Measurements from ENCODE around the gene GBP3. TPM values are rescaled to one million over a fixed set of nuclear protein-coding genes. Genes with fewer than 3 reads are reported as not detected.

The GBP3 gene
- polyA plus RNA-seq, 1 of the 3 experiments (the other 2 are of a cell fraction): 8.5 TPM

GRCh38 chr1:88973520-88974137, 49.0 kb downstream of the GBP3 start:
- H4K20me1 ChIP-seq (ENCODE audit: insufficient read depth): peaks cover 14% of the 10 kb centered on the region; the same call in 1 of the 2 replicates
- no peak overlapping the region for H3K4me2 ChIP-seq
- H3K36me3 ChIP-seq (replicated peaks in 1 of 2; ENCODE audit: control insufficient read depth in 1 of 2, insufficient read depth in 2 of 2, low read length in 1 of 2): peaks cover 3 to 25% of the 10 kb centered on the region in 2 experiments
- no peak overlapping the region for H3K4me3 ChIP-seq (ENCODE audit: low read depth in 2 of 2, low read length in 1 of 2)
- no peak overlapping the region for H2AFZ ChIP-seq (ENCODE audit: low read depth)
- no peaks in the 10 kb centered on the region for H3F3A ChIP-seq (replicated peaks; ENCODE audit: insufficient read depth)
- no peak overlapping the region for H3K9ac ChIP-seq
- no peaks in the 10 kb centered on the region for H3K27me3 ChIP-seq (ENCODE audit: insufficient read depth)
- H3K9me3 ChIP-seq: no peaks in the 10 kb centered on the region
- no peaks in the 10 kb centered on the region for H3K9me2 ChIP-seq
- H3K79me2 ChIP-seq (ENCODE audit: insufficient read depth): peaks cover 30% of the 10 kb centered on the region
- 41% methylated on average over 2 of the region's 2 CpGs for WGBS (ENCODE audit: low lambda C conversion rate)
- DNase-seq: no peak
- ChIA-PET POLR2A (no interaction called here), CTCF (interaction anchor here (0.6 to 5.3 kb wide), 27 partner anchors 9 to 687 kb away, joined by 3 to 44 read pairs (median 4); no protein-coding TSS in a partner anchor)
- peak; percentile 59 for TF ChIP-seq RAD21 (IDR thresholded peaks at IDR 0.05; ENCODE audit: low read length)
- 0 out of 2 replicates have a peak, but pooled peaks have one; percentile 31 for TF ChIP-seq GATA2 (CRISPR knock-in tag; IDR thresholded peaks at IDR 0.05)
- TF ChIP-seq MAX (IDR thresholded peaks at IDR 0.05; ENCODE audit: low read depth): no peak
- TF ChIP-seq, protein P1, sequence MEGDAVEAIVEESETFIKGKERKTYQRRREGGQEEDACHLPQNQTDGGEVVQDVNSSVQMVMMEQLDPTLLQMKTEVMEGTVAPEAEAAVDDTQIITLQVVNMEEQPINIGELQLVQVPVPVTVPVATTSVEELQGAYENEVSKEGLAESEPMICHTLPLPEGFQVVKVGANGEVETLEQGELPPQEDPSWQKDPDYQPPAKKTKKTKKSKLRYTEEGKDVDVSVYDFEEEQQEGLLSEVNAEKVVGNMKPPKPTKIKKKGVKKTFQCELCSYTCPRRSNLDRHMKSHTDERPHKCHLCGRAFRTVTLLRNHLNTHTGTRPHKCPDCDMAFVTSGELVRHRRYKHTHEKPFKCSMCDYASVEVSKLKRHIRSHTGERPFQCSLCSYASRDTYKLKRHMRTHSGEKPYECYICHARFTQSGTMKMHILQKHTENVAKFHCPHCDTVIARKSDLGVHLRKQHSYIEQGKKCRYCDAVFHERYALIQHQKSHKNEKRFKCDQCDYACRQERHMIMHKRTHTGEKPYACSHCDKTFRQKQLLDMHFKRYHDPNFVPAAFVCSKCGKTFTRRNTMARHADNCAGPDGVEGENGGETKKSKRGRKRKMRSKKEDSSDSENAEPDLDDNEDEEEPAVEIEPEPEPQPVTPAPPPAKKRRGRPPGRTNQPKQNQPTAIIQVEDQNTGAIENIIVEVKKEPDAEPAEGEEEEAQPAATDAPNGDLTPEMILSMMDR (IDR thresholded peaks at IDR 0.05): peak; percentile 73
- peak; percentile 27; the same call in 1 of the 2 replicates for TF ChIP-seq SMC3 (IDR thresholded peaks at IDR 0.05; ENCODE audit: low read depth, low read length)
- no peak for TF ChIP-seq FOXJ3 (CRISPR knock-in tag; IDR thresholded peaks at IDR 0.05)
- no peaks in the 10 kb centered on the region; a peak in 1 of 4 replicates for H3K4me1 ChIP-seq (ENCODE audit: control insufficient read depth in 1 of 2, insufficient read depth in 2 of 2, low read depth in 1 of 2, low read length in 1 of 2)
- H3K27ac ChIP-seq (ENCODE audit: low read depth in 2 of 2, low read length in 1 of 2): no peak overlapping the region

DNA sequence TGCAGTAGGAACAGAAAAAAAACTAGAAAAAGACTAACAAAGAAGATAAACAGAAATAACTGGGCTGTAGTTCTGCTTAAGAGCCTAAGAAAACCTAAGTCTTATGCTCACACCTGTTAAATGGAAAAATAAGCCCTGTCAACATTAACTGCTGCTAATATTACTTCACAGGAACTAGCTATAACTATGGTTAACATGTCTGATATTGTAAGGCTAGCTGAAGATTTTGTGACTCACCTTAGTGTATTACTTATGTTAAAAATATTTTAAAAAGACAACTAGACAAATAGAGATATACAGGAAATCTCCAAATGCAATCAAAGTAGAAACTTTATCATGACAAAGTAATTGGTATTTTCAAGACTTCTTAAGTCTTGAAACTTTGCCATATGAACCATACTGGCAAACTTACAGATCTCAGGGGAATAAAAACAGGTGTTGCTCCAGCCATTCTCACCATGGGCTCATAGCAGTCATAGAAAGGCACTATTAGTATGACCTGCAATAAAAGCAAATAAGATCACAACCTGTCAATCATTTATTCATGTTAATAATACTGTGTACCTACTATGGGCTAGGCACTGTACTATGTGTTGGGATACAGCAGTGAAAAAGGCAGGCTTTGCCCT, 60.9 kb downstream of the GBP3 start:
- Histone ChIP-seq H3K36me3 (replicated peaks in 1 of 2; ENCODE audit: control insufficient read depth in 1 of 2, insufficient read depth in 2 of 2, low read length in 1 of 2) (peaks cover 55 to 72% of the 10 kb centered on the region in 2 experiments), H3K4me1 (ENCODE audit: control insufficient read depth in 1 of 2, insufficient read depth in 2 of 2, low read depth in 1 of 2, low read length in 1 of 2) (peaks cover 0 to 3% of the 10 kb centered on the region in 2 experiments; a peak in 1 of 4 replicates), H4K20me1 (ENCODE audit: insufficient read depth) (no peaks in the 10 kb centered on the region), H3F3A (replicated peaks; ENCODE audit: insufficient read depth) (peaks cover 11% of the 10 kb centered on the region), H3K27me3 (ENCODE audit: insufficient read depth) (no peaks in the 10 kb centered on the region), H2AFZ (ENCODE audit: low read depth) (no peak overlapping the region), H3K4me3 (ENCODE audit: low read depth in 2 of 2, low read length in 1 of 2) (no peak overlapping the region), H3K79me2 (ENCODE audit: insufficient read depth) (no peaks in the 10 kb centered on the region), H3K9me3 (no peaks in the 10 kb centered on the region), H3K9me2 (no peaks in the 10 kb centered on the region), H3K9ac (no peak overlapping the region), H3K27ac (ENCODE audit: low read depth in 2 of 2, low read length in 1 of 2) (no peak overlapping the region), H3K4me2 (no peak overlapping the region)
- CTCF ChIA-PET: interaction anchor here (2.0 kb wide), 1 partner anchor 12 kb away, joined by 6 read pairs; no protein-coding TSS in a partner anchor
- TF ChIP-seq FOXM1 (IDR thresholded peaks at IDR 0.05; ENCODE audit: low read depth): no peak
- no peak for TF ChIP-seq REST (IDR thresholded peaks at IDR 0.05; ENCODE audit: low read depth, low read length)
- no peak for TF ChIP-seq RFX5 (IDR thresholded peaks at IDR 0.05; ENCODE audit: low read length)
- TF ChIP-seq POLR2AphosphoS5 (IDR thresholded peaks at IDR 0.05; ENCODE audit: low read depth, low read length): no peak
- no peak for TF ChIP-seq CHD2 (IDR thresholded peaks at IDR 0.05; ENCODE audit: low read length, partially characterized antibody)
- no peak for TF ChIP-seq EP300 (IDR thresholded peaks at IDR 0.05; ENCODE audit: borderline replicate concordance in 1 of 2, low read depth in 1 of 2, low read length in 1 of 2)
- no peak for TF ChIP-seq GABPA (IDR thresholded peaks at IDR 0.05; ENCODE audit: low read depth)
- no peak for TF ChIP-seq USF1 (IDR thresholded peaks at IDR 0.05; ENCODE audit: borderline replicate concordance, low read depth)
- no peak for TF ChIP-seq MXI1 (IDR thresholded peaks at IDR 0.05; ENCODE audit: low read depth, low read length)
- no peak for TF ChIP-seq ELF1 (IDR thresholded peaks at IDR 0.05)
- TF ChIP-seq FOSL2 (IDR thresholded peaks at IDR 0.05; ENCODE audit: borderline replicate concordance, low read depth): no peak
- no peak for TF ChIP-seq JUND (IDR thresholded peaks at IDR 0.05)
- TF ChIP-seq FOXJ3 (CRISPR knock-in tag; IDR thresholded peaks at IDR 0.05): no peak
- POLR2A ChIA-PET: no interaction called here
- DNase-seq: no peak

Data from SK-N-SH (cell line).